A549 (cell line): Measurements from ENCODE around the gene FGD1.

Source experiments
- EP300 ChIP-seq, 2 experiments: fragments of >200 bp; sonication (Bioruptor Twin); formaldehyde crosslinking; IDR thresholded peaks; 2 replicates in 1 of 2; 3 replicates in 1 of 2; pipeline ENCODE4 v1.6.1; 2016 to 2017
- HMGXB4 ChIP-seq: fragments of 250-450 bp; sonication (Bioruptor Pico); IDR thresholded peaks from 2 replicates; pipeline ENCODE4 v1.5.0; 2021; ENCODE audit warnings: mild to moderate bottlenecking, moderate library complexity, borderline replicate concordance
- PHF8 ChIP-seq: fragments of 200-600 bp; sonication (generic); IDR thresholded peaks from 2 replicates; pipeline ENCODE4 v1.6.1; 2016; ENCODE audit warnings: low read depth, mild to moderate bottlenecking, antibody characterized with exemption, moderate library complexity, borderline replicate concordance
- POLR2A ChIP-seq: IDR thresholded peaks from 2 replicates; pipeline ENCODE4 v1.6.1; 2012; ENCODE audit warnings: mild to moderate bottlenecking, low read length
- TF ChIP-seq, protein P1 (sequence below): fragments of 200-600 bp; sonication (generic); IDR thresholded peaks from 2 replicates; pipeline ENCODE4 v1.6.1; 2016; ENCODE audit warnings: antibody characterized with exemption, mild to moderate bottlenecking, moderate library complexity
- TF ChIP-seq, protein P2 (sequence below): fragments of >200 bp; sonication (Bioruptor Twin); formaldehyde crosslinking; IDR thresholded peaks from 3 replicates; pipeline ENCODE4 v1.5.1; 2016
- TF ChIP-seq, protein P3 (sequence below): fragments of 450-650 bp; IDR thresholded peaks from 2 replicates; pipeline ENCODE4 v1.6.1; 2014; ENCODE audit warnings: antibody characterized with exemption

DNA sequence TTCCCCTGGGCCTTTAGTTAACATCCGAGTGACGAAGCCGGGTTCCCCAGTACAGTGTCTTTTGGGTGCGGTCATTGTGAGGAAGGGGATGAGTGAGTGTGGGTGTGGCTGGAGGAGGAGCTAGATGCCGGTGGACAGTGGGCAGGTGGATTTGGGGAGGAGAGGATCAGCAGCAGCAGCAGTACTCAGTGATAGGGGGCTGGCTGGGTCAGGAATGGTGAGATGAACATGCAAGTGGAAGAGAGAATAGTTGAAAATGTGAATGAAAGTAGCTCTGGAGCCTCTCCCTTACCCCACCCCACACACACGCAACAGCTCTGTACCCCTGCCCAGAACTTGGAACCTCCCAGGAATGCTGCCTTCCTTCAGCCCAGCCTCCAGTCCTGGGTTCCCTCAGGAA, 51.3 kb downstream of the FGD1 start:
- TF ChIP-seq, protein P1, sequence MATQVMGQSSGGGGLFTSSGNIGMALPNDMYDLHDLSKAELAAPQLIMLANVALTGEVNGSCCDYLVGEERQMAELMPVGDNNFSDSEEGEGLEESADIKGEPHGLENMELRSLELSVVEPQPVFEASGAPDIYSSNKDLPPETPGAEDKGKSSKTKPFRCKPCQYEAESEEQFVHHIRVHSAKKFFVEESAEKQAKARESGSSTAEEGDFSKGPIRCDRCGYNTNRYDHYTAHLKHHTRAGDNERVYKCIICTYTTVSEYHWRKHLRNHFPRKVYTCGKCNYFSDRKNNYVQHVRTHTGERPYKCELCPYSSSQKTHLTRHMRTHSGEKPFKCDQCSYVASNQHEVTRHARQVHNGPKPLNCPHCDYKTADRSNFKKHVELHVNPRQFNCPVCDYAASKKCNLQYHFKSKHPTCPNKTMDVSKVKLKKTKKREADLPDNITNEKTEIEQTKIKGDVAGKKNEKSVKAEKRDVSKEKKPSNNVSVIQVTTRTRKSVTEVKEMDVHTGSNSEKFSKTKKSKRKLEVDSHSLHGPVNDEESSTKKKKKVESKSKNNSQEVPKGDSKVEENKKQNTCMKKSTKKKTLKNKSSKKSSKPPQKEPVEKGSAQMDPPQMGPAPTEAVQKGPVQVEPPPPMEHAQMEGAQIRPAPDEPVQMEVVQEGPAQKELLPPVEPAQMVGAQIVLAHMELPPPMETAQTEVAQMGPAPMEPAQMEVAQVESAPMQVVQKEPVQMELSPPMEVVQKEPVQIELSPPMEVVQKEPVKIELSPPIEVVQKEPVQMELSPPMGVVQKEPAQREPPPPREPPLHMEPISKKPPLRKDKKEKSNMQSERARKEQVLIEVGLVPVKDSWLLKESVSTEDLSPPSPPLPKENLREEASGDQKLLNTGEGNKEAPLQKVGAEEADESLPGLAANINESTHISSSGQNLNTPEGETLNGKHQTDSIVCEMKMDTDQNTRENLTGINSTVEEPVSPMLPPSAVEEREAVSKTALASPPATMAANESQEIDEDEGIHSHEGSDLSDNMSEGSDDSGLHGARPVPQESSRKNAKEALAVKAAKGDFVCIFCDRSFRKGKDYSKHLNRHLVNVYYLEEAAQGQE, result no peak
- TF ChIP-seq, protein P2, sequence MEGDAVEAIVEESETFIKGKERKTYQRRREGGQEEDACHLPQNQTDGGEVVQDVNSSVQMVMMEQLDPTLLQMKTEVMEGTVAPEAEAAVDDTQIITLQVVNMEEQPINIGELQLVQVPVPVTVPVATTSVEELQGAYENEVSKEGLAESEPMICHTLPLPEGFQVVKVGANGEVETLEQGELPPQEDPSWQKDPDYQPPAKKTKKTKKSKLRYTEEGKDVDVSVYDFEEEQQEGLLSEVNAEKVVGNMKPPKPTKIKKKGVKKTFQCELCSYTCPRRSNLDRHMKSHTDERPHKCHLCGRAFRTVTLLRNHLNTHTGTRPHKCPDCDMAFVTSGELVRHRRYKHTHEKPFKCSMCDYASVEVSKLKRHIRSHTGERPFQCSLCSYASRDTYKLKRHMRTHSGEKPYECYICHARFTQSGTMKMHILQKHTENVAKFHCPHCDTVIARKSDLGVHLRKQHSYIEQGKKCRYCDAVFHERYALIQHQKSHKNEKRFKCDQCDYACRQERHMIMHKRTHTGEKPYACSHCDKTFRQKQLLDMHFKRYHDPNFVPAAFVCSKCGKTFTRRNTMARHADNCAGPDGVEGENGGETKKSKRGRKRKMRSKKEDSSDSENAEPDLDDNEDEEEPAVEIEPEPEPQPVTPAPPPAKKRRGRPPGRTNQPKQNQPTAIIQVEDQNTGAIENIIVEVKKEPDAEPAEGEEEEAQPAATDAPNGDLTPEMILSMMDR, result no peak
- TF ChIP-seq POLR2A (no peak), HMGXB4 (CRISPR knock-in tag) (no peak), PHF8 (no peak), EP300 (IDR thresholded peaks at IDR 0.05) (no peak)
- TF ChIP-seq, protein P3, sequence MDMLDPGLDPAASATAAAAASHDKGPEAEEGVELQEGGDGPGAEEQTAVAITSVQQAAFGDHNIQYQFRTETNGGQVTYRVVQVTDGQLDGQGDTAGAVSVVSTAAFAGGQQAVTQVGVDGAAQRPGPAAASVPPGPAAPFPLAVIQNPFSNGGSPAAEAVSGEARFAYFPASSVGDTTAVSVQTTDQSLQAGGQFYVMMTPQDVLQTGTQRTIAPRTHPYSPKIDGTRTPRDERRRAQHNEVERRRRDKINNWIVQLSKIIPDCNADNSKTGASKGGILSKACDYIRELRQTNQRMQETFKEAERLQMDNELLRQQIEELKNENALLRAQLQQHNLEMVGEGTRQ, result no peak
